Lower leg skin (tissue), 4 donors: Measurements from ENCODE around the gene GPATCH11. TPM values are rescaled to one million over a fixed set of nuclear protein-coding genes. Genes with fewer than 3 reads are reported as not detected.

Experiments
- DNase-seq, 2 donors: peaks; one replicate each; pipeline ENCODE4 v3.0.0-alpha.2; 2019; ENCODE audit warnings: low spot score in 2 of 2
- H3K4me3 ChIP-seq: fragments of 200-600 bp; sonication (generic); 2 replicates; pipeline ENCODE4 v1.5.1; 2017; ENCODE audit warnings: mild to moderate bottlenecking, low read depth; ENCODE audit not compliant: poor library complexity, severe bottlenecking
- POLR2A ChIP-seq, 2 donors: fragments of 450-650 bp; IDR thresholded peaks; one replicate each; pipeline ENCODE4 v1.6.1; 2016 to 2017; ENCODE audit warnings: antibody characterized with exemption in 2 of 2, mild to moderate bottlenecking in 1 of 2, moderate library complexity in 1 of 2
- WGBS, 2 donors: methylation state at CpG; one replicate each; pipeline ENCODE4 v1.1.5; 2018; 5-methylcytosine and 5-hydroxymethylcytosine counted together
- intact Hi-C: fragments of 100-400 bp; cut with DNase I; formaldehyde crosslinking; loops from one replicate; pipeline ENCODE4 v1.15.0; 2023; ENCODE audit warnings: low total_unique reads
- total RNA-seq, 4 donors: library from RNA; depleted of rRNA; stranded (reverse); fragments of >200 nt; gene quantifications; one replicate each; pipeline ENCODE4 v1.1.0, GENCODE V29; 2016
- TF ChIP-seq, protein P1 (sequence below), 3 donors: fragments of 450-650 bp; IDR thresholded peaks; one replicate each; pipeline ENCODE4 v1.5.1; 2016; ENCODE audit warnings: antibody characterized with exemption in 3 of 3, mild to moderate bottlenecking in 3 of 3, moderate library complexity in 2 of 3

The GPATCH11 gene
- total RNA-seq, 4 donors from 2014 or later, result 5.4 to 7.6 (median 6.7) TPM

DNA sequence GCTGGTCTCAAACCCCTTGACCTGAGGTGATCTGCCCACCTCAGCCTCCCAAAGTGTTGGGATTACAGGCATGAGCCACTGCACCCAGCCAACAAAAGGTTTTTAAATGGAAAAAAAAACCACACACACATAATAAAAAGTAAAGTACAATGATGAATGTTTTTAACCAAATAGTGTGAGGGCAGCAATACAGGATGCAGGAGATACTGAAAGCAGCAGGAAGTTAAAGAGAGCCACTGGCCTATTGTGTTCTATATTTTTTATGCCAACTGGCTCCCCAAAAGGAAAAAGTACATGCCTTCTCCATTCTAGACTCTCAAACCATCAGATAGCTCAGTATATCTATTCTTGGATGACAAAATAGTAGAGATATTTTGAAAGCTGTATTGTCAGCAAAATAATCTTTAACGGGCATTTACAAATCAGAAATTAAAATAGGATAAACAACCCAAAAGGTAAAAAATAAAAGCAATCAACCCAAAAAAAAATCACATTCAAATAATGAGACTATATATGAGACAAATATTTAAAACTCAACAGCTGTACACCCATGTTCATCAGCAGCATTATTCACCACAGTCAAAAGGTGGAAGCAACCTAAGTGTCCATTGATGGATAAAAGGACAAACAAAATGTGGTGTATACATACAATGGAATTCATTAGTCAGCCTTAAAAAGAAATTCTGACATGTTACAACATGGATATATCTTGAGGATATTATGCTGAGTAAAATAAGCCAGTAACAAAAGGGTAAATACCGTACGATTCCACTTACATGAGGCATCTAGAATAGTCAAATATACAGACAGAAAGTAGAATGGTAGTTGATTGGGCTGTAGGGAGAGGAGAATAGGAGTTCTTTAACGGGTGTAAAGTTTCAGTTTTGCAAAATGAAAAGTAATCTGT is 26.2 kb downstream of the GPATCH11 start:
- H3K4me3 ChIP-seq, result no peak overlapping the region
- intact Hi-C loops, result no loop called here
- WGBS, 2 donors, result 91 to 92% methylated on average over 4 of the region's 4 CpGs
- no peak for DNase-seq
- TF ChIP-seq, protein P1, sequence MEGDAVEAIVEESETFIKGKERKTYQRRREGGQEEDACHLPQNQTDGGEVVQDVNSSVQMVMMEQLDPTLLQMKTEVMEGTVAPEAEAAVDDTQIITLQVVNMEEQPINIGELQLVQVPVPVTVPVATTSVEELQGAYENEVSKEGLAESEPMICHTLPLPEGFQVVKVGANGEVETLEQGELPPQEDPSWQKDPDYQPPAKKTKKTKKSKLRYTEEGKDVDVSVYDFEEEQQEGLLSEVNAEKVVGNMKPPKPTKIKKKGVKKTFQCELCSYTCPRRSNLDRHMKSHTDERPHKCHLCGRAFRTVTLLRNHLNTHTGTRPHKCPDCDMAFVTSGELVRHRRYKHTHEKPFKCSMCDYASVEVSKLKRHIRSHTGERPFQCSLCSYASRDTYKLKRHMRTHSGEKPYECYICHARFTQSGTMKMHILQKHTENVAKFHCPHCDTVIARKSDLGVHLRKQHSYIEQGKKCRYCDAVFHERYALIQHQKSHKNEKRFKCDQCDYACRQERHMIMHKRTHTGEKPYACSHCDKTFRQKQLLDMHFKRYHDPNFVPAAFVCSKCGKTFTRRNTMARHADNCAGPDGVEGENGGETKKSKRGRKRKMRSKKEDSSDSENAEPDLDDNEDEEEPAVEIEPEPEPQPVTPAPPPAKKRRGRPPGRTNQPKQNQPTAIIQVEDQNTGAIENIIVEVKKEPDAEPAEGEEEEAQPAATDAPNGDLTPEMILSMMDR (IDR thresholded peaks at IDR 0.05), result no peak
- no peak for TF ChIP-seq POLR2A (IDR thresholded peaks at IDR 0.05)

DNA sequence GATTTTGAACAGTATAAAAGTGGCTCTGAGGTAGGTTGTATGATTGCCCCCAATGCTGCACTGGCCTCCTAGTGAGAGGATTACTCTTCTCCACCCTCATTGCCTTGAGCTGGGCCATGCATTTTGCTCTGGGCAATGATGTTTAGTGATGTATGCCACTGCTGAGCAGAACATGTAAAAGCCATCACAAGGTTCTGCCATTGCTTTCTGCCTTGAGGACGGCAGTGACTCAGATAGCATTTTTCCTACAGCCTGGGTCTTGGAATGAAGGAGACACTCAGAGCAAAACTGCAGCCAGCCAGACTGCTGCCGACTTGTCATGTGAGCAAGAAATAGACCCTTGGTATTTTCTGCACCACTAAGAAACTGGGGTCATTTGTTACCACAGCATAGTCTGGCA is 27.6 kb downstream of the GPATCH11 start:
- intact Hi-C loops, result no loop called here
- DNase-seq, result no peak
- no peak overlapping the region for H3K4me3 ChIP-seq
- 74 to 77% methylated on average over 2 of the region's 2 CpGs for WGBS, 2 donors
- TF ChIP-seq, protein P1 (IDR thresholded peaks at IDR 0.05), result no peak
- TF ChIP-seq POLR2A (IDR thresholded peaks at IDR 0.05), result no peak

DNA sequence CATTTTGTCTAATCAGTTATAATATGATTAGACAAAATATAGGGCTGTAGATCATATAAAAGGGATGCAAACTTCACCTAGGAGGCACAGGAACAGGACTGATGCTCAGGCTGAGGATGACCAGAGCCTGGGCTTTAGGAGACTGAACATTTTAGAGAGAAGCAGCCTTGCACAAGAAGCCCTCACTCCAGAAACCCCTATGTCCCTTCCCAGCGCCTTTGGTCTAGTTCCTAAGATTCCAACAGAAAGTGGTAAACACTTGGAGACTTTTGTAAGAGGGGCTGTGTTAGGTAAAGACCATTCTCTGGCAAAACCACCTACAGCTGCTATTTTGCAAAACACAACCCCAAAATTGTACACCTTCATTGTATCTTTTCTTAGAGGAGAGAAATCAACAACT is 33.2 kb downstream of the GPATCH11 start:
- intact Hi-C loops, result no loop called here
- no peak overlapping the region for H3K4me3 ChIP-seq
- TF ChIP-seq POLR2A (IDR thresholded peaks at IDR 0.05), result no peak
- TF ChIP-seq, protein P1 (IDR thresholded peaks at IDR 0.05), result no peak
- 86 to 96% methylated on average over 1 of the region's 1 CpG for WGBS, 2 donors
- no peak for DNase-seq

DNA sequence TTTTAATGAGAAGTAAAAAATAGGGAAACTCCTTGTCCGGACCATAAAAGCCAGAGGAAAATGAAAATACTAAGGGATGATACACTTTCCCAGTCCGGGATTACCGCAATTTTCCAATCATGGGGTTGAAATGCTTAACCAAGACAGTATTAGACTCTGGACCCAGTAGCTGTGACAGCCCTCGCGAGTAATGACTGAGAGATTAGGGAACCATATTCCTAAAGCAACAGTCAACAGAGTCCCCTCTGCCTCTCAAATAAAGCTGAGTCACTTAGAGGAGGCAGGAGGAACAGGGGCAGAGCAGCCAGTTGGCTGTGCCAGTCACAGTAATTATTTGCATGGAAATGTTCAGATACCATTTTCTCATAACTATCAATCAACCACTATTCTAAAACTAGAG is 34.8 kb downstream of the GPATCH11 start:
- no peak overlapping the region for H3K4me3 ChIP-seq
- TF ChIP-seq POLR2A (IDR thresholded peaks at IDR 0.05), result no peak
- TF ChIP-seq, protein P1 (IDR thresholded peaks at IDR 0.05), result no peak
- intact Hi-C loops, result no loop called here
- WGBS, 2 donors, result 92% methylated on average over 5 of the region's 5 CpGs
- no peak for DNase-seq

DNA sequence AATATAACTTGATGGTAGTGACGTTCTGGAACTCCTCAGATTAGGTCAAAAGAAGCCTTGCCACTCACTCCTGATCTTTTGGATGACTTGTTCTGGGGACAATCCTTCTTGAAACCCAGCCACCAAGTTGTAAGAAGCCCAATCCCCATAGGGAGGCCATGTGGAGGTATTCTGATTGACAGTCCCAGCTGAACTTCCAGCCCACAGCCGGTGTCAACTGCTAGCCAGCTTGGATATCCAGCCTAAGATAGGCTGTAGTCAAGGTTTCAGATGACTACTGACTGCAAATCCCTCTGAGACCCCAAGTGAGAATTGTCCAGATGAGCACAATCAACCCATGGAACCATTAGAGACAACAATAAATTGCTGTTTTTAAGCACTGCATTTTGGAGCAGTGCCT is 41.1 kb downstream of the GPATCH11 start:
- WGBS, 2 donors, result 91 to 97% methylated on average over 2 of the region's 2 CpGs

More for the DNA sequence above, 41.1 kb downstream of the GPATCH11 start:
- no peak overlapping the region for H3K4me3 ChIP-seq
- no peak for DNase-seq
- intact Hi-C loops, result no loop called here
- no peak for TF ChIP-seq POLR2A (IDR thresholded peaks at IDR 0.05)
- TF ChIP-seq, protein P1 (IDR thresholded peaks at IDR 0.05), result no peak
